Esophagus squamous epithelium (tissue), 4 donors: ENCODE data around the gene TFEC.
"Not testable (repeated sequence)": the region's sequence is repeated elsewhere in the genome, so short reads cannot be mapped to it uniquely, and the experiment has no call there.

Experiments used
- CTCF ChIP-seq, 6 experiments: fragments of 450-650 bp in 4 of 6; fragments of 200-600 bp in 2 of 6; sonication (generic) in 2 of 6; IDR thresholded peaks; one replicate each; pipeline ENCODE4 v1.5.1; 2016 to 2019; ENCODE audit warnings: antibody characterized with exemption in 6 of 6, mild to moderate bottlenecking in 4 of 6, moderate library complexity in 4 of 6
- POLR2A ChIP-seq, 4 donors: fragments of 450-650 bp; IDR thresholded peaks; one replicate each; pipeline ENCODE4 v1.6.1; 2017; ENCODE audit warnings: antibody characterized with exemption in 4 of 4, mild to moderate bottlenecking in 4 of 4, moderate library complexity in 3 of 4

GRCh38 chr7:115929736-115930135 is 100.8 kb downstream of the TFEC start:
- TF ChIP-seq CTCF, POLR2A (IDR thresholded peaks at IDR 0.05): not testable (repeated sequence)
